GM21526 (cell line): ENCODE results near the gene NAV2.

Experiments used
- ATAC-seq: cut with Tn5 transposase; IDR thresholded peaks from one replicate; pipeline ENCODE4 v1.9.1; 2021; ENCODE audit warnings: moderate library complexity; ENCODE audit not compliant: unreplicated experiment, low FRiP score

The NAV2 gene, protein sequence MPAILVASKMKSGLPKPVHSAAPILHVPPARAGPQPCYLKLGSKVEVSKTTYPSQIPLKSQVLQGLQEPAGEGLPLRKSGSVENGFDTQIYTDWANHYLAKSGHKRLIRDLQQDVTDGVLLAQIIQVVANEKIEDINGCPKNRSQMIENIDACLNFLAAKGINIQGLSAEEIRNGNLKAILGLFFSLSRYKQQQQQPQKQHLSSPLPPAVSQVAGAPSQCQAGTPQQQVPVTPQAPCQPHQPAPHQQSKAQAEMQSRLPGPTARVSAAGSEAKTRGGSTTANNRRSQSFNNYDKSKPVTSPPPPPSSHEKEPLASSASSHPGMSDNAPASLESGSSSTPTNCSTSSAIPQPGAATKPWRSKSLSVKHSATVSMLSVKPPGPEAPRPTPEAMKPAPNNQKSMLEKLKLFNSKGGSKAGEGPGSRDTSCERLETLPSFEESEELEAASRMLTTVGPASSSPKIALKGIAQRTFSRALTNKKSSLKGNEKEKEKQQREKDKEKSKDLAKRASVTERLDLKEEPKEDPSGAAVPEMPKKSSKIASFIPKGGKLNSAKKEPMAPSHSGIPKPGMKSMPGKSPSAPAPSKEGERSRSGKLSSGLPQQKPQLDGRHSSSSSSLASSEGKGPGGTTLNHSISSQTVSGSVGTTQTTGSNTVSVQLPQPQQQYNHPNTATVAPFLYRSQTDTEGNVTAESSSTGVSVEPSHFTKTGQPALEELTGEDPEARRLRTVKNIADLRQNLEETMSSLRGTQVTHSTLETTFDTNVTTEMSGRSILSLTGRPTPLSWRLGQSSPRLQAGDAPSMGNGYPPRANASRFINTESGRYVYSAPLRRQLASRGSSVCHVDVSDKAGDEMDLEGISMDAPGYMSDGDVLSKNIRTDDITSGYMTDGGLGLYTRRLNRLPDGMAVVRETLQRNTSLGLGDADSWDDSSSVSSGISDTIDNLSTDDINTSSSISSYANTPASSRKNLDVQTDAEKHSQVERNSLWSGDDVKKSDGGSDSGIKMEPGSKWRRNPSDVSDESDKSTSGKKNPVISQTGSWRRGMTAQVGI (N-terminal part only)

DNA sequence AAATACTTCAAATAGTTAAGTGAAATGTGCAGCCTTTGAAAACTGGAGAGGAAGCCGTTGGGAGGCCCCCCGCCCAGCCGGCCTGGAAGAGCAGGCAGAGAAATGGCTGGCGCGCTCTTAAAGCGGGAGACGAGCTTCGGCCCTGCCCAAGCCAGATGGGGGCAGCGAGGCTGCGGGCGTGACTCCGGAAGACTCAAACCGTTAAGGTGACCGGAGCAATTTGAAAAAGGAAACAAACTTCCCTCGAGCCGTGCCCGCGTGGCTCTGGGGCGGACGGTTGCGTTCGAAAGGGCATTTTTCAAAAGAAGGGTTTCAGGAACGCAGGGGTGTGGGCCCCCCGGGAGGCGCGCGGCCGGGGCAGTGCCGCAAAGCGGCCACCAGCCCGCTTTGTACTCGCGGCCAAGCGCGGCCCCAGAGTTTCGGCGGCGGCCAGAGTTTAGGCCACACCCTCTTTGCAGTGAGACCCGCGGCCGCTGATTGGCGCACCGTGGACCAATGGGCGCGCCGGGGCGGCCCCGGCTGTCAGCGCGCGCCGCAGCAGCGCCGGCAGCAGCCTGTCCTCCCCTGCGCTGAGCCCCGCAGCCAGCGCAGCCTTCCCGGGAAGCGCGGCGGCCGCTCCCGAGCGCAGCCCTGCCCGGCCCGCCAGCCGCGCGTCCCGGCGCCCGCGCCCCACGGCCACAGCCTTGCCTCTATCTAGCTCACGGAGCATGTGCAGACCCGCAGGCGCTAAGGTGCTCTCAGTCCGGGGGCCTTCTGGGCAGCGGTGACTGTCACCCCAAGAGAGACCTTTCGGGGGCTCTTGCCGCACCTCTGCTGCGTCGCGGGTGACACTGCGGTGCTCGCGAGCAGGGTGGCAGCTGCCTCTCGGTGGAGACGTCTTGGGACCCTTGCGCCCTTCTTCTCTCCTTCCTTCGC is at the start of gene NAV2:
NAV2 (plus strand) TSS at position 557 of the 915 bp plus-strand sequence. CDS start 859 bp downstream, outside the sequence.
- peak; percentile 99 for ATAC-seq

DNA sequence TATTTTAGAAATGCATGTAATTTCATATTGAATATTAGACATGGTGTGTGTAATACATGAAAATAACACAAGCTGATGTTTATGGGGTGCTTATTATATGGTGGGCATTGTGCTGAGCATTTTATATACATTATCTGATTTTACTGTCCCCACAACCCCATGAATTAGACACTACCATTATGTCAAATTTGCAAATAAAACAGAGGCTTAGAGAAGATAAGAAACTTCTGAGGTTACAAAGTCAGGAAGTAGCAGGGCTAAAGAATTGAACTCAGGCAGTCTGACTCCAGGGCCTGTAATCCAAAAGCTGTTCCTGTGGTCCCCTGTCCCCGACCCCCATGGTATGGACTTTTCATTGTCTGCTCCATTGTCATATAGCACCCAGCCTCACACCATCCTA is 49.4 kb upstream of the NAV2 start:
- ATAC-seq: no peak

DNA sequence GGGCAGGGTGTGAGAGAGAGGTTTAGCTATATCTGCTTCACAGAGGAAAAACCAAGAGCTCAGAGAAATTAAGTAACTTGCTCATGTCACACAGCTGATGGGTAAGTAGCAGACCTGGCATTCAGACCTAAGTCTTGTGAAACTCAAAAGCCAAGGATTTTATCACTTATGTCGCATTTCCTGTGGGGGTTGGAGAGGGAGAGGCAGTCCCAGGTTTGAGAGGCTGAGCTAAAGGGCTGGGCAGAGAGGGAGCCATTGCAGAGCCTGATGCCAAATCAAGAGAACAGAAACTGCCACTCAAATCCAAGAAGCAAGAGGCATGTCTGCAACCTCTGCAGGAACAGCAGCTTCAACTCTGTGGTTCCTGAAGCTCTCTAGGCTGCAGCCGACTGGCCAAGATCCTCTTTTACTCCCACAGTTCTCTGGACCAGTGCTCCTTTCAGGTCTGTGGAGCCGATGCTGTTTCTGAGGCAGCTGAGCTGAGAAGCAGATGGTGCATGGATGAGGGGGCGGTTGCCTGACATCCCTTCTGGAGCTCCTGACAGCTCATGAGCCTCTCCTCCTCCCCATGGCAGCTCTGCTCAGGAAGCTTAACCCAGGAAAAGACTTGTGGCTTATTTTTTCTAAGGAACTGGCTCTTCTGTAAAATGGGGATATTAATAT is 47.6 kb upstream of the NAV2 start:
- ATAC-seq: no peak

DNA sequence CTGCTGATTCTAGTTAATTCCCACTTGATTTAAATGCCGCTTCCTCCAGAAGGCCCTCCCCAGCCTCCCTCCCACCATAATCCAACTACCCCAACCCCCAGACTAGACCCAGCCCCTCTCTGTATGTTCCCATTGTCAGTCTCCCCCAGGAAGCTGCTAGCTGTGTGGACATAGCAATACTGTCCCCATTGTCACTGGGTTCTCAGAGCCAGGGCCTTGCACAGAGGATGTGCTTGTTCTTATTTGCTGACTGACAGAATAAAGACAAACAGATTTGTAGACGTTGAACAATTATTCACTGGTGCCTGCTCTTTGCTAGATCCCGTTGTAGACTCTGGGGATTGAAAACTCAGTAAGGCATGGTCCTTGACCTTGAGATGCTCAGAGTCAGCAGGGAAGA is 45.7 kb upstream of the NAV2 start:
- ATAC-seq: no peak

DNA sequence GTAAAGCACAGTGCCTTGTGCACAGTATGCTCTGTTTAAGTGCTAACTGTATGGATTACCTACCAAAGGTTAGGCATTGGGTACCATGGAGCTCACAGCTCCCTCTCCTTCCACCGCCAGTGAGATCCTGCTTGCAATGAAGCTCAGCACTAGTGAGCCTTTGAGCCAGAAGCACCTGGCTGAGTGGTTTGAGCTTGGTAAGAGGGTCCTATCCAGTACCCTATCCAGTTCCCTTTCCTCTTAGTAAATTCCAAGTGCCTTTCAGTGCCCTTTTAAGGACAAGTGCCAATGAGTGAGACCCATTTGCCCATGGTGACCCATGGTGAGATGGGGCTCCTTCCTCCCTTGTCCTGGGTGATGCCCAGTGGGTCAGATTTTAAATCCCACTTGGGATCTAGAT is 43.1 kb upstream of the NAV2 start:
- no peak for ATAC-seq

DNA sequence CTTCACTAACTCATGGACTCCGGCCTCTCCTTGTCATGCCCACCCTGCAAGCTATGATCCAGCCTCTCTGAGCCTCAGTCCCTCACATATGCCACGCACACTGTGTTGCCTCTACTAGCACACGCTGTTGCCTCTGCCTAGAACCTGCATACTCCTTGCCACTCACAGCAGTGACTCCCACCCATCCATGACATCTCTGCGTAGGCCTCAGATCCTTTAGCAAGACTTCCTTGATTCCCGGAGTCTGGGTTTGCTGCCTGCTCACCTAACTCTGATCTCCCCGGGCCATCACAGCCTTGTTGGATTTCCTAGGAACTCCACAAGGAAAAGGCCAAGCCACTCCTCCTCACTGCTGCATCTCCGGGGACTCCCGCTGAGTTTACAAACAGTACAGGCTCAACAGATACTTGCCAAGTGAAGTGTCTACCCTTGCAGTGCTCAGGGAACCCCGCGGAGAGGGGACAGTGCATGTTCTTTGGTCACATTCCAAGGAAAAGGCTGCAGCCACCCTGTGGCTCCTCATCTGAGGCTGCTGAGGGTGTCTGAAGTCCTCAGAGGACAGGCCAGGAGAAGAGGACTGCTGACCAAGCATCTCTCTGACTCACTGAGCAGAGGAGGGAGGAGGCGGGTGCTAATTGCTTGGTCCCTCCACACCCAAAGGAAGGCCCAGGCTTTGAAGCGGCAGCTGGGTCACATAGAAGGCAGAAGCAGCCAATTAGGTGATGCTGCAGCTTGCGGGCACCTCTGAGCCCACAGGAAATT is 42.4 kb upstream of the NAV2 start:
- no peak for ATAC-seq

DNA sequence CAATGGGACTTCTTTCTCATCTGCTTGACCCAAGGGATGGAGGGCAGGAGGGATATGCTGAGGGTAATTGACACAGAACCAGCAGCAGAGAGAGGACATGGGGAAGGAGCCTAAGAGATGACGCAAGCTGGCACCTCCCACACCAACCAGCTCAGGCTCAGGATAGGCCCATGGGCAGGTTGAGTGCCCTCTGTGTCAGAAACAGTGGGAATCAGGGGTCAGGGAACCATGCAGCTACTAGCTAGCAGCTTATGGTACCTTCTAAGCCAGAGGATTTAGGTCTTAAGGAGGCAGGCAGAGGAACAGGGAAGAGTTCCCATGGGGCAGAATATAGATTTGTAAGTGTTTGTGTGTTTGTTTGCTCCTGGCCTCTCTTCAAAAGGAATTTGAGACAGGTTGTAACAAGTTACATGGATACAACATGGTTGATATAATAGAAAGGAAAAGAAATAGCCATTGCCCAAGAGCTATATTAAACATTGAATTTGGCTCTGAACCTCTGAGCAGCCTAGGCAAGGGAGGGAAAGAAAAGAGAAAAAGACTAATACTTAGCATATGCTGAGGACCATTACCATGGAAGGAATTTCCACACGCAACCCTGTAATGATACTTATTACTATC is 39.9 kb upstream of the NAV2 start:
- ATAC-seq: no peak

DNA sequence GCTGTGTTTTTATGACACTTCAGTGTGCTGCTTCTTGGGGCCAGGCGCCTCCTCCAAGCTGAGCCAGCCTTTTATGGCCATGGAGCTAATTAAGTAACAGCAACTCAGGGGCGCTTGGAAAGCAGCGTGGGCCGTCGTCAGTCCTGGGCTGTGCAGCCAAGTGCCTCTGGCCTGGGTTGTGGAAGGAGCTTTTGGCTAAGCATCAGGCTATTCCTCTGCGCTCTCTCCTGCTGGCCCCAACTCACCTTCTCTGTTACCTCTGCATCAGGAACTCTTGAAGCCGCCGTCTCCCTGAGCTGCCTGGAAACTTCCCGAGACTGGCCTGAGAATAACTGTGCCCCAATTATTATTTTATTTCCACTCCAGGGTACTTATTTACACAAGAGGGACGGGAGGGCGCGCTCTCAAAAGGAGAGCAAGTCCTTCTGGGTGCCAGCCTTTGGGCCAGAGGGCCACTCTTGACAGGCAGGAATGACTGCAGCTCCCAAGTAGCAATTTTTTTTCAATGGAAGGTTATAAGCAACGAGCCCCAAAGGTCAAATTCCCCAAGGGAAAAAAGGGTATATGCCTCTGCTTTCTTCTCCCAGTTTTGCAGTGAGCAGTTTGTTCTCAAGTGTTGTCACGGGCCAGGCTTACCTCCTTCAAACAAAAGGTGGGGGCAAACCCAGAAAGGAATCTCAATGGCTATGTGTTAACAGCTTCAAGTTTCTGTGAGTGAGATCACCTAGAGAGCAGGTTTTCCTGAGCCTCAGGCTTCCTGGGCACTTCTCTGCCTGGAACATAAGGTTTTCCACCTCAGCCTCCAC is 38.5 kb upstream of the NAV2 start:
- ATAC-seq: no peak

DNA sequence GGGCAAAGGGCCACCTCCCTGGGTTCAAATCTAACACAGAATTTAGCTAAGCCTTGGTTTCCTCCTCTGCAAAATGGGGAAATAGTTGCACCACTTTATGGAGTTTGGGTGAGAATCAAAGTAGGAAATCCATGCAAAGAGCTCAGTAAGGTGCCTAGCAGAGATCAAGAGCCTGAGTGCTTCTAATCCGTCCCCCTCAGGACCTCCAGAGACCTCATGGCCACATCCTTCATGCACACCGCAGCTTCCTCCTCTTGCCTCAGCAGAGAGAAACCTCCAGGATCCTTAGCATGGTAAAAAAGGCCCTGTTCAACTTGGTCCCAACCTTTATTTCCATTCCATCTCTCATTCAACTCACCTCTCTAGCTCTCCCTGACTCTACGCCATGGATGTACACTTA is 37.8 kb upstream of the NAV2 start:
- ATAC-seq: no peak

DNA sequence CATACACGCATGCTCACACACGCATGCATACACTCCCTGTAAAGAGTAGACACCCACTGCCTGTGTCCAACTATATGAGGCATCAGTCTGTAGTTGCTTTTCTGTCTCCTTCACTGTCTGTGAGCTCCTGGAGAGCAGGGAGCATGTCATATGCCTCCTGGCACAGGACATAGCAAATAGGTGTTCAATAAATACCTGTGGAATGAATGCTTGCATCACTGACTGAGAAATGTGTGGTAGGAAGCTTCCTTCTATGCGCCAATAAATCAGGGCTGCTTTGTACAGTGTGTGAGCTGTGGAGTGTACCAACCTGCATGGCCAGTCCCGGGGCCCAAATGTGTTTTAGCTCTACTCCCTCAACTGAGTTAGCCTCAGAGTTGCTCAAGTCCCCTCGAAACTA is 37.2 kb upstream of the NAV2 start:
- ATAC-seq: no peak

DNA sequence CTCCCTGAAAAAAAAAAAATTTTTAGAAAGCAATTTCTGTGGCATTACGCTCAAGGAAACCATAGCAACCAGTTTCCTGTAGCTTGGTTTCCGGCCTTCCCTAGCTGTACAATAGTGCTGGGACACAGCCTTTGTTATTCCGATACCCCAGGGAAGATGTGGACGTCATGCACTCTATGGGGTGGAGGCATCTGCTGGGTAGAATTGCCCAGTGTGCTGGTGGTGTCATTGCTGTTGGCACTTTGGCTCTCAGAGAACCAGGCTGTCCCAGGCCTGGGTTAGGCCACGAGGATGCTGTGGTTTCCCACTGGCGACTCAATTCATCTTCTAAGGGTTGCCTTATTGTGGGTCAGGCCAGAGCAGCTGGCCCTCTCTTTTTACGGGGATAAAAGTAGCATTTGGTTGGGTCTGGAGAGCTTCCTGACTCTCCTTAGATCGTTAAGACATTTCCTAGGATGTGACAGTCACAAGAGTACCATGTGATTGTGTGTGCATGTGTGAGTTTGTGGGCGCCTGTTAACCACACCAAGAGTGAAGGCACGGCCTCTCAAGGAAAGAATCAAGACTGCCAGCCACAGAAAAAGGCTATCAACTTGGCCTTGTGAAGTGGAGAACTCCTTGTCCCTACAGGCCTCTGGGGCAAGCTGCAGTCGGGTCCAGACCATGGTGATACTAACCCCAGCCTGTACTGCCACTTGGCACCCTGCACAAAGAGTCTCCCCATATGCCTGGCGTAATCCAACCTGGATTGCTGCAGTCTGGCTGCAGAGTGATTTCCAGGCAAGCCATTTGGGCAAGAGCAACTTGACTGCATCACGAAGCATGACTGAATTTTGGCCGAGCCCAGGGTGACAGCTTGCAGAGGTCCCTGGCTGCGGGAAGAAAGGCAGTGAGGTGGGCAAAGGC is 35.9 kb upstream of the NAV2 start:
- ATAC-seq: no peak

DNA sequence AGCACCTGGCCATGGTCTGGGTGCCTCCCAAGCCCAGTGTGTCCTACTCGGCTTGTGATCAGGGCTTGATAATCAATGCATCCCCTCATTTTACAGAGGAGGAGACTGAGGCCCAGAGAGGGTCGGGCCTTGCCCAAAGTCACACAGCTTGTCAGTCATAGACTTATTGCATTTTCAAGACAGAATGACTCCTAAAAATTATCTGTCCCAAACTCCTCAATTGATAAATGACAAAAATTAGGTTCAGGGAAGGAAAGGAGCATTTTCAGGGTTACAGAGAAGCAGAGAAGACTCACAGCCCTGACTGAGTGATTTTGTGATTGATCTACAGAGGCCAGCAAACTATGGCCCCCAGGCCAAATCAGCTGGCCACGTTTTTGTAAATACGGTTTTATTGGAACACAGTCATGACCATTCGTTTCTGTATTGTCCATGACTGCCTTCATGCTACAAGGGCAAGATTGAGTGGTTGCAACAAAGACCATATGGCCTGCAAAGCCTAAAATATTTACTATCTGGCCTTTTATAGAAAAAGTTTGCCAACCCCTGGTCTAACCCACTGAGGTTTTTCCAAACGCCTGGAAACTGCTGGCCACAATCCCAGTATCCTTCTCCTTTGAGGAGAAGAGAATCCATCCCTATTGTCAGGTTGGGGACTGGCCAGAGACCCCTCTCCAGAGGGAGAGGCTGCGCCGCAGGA is 35.1 kb upstream of the NAV2 start:
- no peak for ATAC-seq

DNA sequence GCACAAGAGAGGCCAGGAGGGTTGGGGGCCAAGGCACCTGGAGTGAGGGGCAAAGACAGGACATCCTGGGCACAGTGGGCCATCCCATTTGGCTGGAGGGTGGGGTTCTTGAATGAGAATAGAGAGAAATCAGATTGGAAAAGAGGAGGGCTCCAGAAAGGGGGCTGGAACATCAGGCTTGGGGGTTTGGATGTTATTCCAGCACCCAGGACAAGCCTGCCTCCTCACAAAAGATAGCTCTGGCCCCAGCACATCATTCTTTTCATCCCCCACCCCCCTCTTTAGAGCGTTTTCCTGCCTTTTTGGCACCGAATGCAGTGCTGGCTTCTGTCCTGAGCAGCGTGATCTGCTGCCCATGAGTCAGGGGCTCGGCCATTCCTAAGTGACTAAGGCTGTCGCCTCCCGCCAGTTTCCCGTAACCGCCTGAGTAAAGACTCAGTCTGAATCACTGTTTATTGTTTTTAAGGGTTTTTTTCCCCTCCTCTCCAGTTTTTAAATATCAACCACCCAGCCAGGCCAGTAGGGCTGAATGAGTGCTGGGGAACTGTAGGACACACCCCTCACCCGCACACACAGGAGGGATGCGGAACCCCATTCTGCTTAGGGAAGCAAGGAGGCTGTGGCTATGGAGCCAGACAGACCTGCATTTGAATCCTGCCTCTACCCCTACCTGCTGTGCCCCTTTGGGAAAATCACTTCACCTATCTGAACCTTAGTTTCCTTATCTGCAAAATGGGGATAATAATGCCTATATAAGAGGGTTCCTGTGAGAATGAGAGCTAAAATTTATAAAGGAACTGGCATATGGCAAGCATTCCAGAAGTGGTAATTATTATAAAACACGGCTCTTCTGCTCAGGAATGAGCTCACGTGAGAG is 32.4 kb upstream of the NAV2 start:
- no peak for ATAC-seq

DNA sequence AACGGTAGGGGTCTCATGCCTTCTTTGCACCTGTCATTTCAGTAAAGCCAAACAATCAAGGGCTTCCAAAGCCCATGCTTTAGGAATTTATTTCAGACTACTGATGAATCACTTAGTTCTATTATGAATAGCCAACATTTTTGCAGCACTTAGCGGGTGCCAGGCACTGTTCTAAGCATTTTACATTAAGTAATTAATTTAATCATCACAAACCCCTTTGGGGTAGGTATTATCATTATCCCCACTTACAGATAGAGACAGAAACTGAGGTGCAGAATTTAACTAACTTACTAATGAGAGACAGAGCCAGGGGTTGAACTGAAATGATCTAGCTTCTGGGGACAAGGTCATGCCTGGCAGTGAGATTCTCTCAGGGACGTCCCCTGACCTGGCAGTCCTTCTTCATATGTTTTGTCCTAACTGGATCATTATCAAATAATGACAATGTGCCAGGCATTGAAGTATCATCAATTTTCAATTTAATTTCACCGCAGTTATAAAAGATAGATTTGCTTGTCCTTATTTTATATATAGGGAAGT is 31.7 kb upstream of the NAV2 start:
- ATAC-seq: no peak
